NCI-H187 (cell line): ENCODE data around the gene CENPW.

Experiments used
- DNase-seq, 2 experiments: peaks; one replicate each; lab custom pipeline; 2025; lab: John Stamatoyannopoulos, UW

CENPW gene

GRCh38 chr6:126373344-126373743, 33.4 kb downstream of the CENPW start:
- DNase-seq = no peak

- DNase-seq = no peak
Measured at GRCh38 chr6:126374372-126374771, 34.5 kb downstream of the CENPW start.

- DNase-seq = no peak
Measured at GRCh38 chr6:126376682-126377081, 36.8 kb downstream of the CENPW start.

- DNase-seq = no peak
Measured at GRCh38 chr6:126377594-126378153, 37.8 kb downstream of the CENPW start.

GRCh38 chr6:126380072-126380583, 40.2 kb downstream of the CENPW start:
- no peak for DNase-seq

GRCh38 chr6:126381498-126381897, 41.6 kb downstream of the CENPW start:
- no peak for DNase-seq

- no peak for DNase-seq
Measured at GRCh38 chr6:126383203-126383602, 43.3 kb downstream of the CENPW start.

- no peak for DNase-seq
Measured at GRCh38 chr6:126385536-126385935, 45.6 kb downstream of the CENPW start.

- DNase-seq = no peak
Measured at GRCh38 chr6:126388104-126388598, 48.2 kb downstream of the CENPW start.

GRCh38 chr6:126396131-126396530, 56.2 kb downstream of the CENPW start:
- no peak for DNase-seq
